ENCODE measurements around the gene UBE3B. TPM values are rescaled to one million over a fixed set of nuclear protein-coding genes. Genes with fewer than 3 reads are reported as not detected.

UBE3B gene
- total RNA-seq, 1 donor from 2014 or later = 46.4 TPM

- no peak for DNase-seq (ENCODE audit: low spot score)
Measured at GRCh38 chr12:109553906-109554500, 76.6 kb downstream of the UBE3B start.

GRCh38 chr12:109554761-109555160, 77.3 kb downstream of the UBE3B start:
- DNase-seq (ENCODE audit: low spot score) = no peak

- no peak for DNase-seq (ENCODE audit: low spot score)
Measured at GRCh38 chr12:109555431-109556315, 78.2 kb downstream of the UBE3B start.

GRCh38 chr12:109557200-109557599, 79.8 kb downstream of the UBE3B start:
- DNase-seq (ENCODE audit: low spot score) = no peak

- no peak for DNase-seq (ENCODE audit: low spot score)
Measured at GRCh38 chr12:109557805-109558204, 80.4 kb downstream of the UBE3B start.

GRCh38 chr12:109558374-109559199, 81.2 kb downstream of the UBE3B start:
- DNase-seq (ENCODE audit: low spot score) = no peak

GRCh38 chr12:109559200-109559505, 81.7 kb downstream of the UBE3B start:
- DNase-seq (ENCODE audit: low spot score) = no peak

- no peak for DNase-seq (ENCODE audit: low spot score)
Measured at GRCh38 chr12:109559601-109560000, 82.2 kb downstream of the UBE3B start.

GRCh38 chr12:109560867-109561710, 83.7 kb downstream of the UBE3B start:
- DNase-seq (ENCODE audit: low spot score) = no peak

GRCh38 chr12:109561711-109562030, 84.2 kb downstream of the UBE3B start:
- no peak for DNase-seq (ENCODE audit: low spot score)

- DNase-seq (ENCODE audit: low spot score) = no peak
Measured at GRCh38 chr12:109562871-109563270, 85.4 kb downstream of the UBE3B start.

- no peak for DNase-seq (ENCODE audit: low spot score)
Measured at GRCh38 chr12:109563291-109564284, 86.2 kb downstream of the UBE3B start.

- no peak for DNase-seq (ENCODE audit: low spot score)
Measured at GRCh38 chr12:109566424-109566823, 89.0 kb downstream of the UBE3B start.

GRCh38 chr12:109567296-109567695, 89.9 kb downstream of the UBE3B start:
- DNase-seq (ENCODE audit: low spot score) = no peak

- no peak for DNase-seq (ENCODE audit: low spot score)
Measured at GRCh38 chr12:109567967-109568366, 90.5 kb downstream of the UBE3B start.

- DNase-seq (ENCODE audit: low spot score) = no peak
Measured at GRCh38 chr12:109568486-109568885, 91.1 kb downstream of the UBE3B start.

GRCh38 chr12:109571773-109572505, 94.5 kb downstream of the UBE3B start:
- DNase-seq (ENCODE audit: low spot score) = no peak

- no peak for DNase-seq (ENCODE audit: low spot score)
Measured at GRCh38 chr12:109572506-109572845, 95.0 kb downstream of the UBE3B start.

- DNase-seq (ENCODE audit: low spot score) = peak; percentile 100
Measured at GRCh38 chr12:109573029-109573913, 95.8 kb downstream of the UBE3B start, which contains the start of the genes MMAB and MVK. MMAB (minus strand) TSS chr12:109573504; CDS start chr12:109573480, 24 bp downstream. MVK (plus strand) TSS chr12:109573794; CDS start chr12:109574823, 1,029 bp downstream.
